ENCODE results near the gene ACP5. TPM values are rescaled to one million over a fixed set of nuclear protein-coding genes. Genes with fewer than 3 reads are reported as not detected.
"Not testable (repeated sequence)": the region's sequence is repeated elsewhere in the genome, so short reads cannot be mapped to it uniquely, and the experiment has no call there.

The ACP5 gene
- total RNA-seq, 2 donors from 2014 or later: 2.1 to 3.8 TPM

- H3K9ac ChIP-seq (ENCODE audit: extremely low read depth, low read length, poor library complexity, severe bottlenecking): no peak overlapping the region
- no peak overlapping the region for H3K4me3 Mint-ChIP-seq
- H3K4me1 ChIP-seq (ENCODE audit: control insufficient read depth, insufficient read depth, low read length): no peaks in the 10 kb centered on the region
- no peaks in the 10 kb centered on the region for H3K36me3 ChIP-seq (ENCODE audit: control insufficient read depth, insufficient read depth, low read length)
- 84% methylated on average over 5 of the region's 5 CpGs; no CpG with 5 or more reads in 1 of the 2 experiments for WGBS, 2 experiments (ENCODE audit: insufficient coverage in 1 of 2, insufficient read length in 1 of 2)
- TF ChIP-seq, protein P1, sequence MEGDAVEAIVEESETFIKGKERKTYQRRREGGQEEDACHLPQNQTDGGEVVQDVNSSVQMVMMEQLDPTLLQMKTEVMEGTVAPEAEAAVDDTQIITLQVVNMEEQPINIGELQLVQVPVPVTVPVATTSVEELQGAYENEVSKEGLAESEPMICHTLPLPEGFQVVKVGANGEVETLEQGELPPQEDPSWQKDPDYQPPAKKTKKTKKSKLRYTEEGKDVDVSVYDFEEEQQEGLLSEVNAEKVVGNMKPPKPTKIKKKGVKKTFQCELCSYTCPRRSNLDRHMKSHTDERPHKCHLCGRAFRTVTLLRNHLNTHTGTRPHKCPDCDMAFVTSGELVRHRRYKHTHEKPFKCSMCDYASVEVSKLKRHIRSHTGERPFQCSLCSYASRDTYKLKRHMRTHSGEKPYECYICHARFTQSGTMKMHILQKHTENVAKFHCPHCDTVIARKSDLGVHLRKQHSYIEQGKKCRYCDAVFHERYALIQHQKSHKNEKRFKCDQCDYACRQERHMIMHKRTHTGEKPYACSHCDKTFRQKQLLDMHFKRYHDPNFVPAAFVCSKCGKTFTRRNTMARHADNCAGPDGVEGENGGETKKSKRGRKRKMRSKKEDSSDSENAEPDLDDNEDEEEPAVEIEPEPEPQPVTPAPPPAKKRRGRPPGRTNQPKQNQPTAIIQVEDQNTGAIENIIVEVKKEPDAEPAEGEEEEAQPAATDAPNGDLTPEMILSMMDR (conservative IDR thresholded peaks at IDR 0.05): no peak
- no peaks in the 10 kb centered on the region for H3K9me3 ChIP-seq (ENCODE audit: control insufficient read depth, low read length)
- no peak overlapping the region for H3K27ac ChIP-seq (ENCODE audit: low read depth, low read length)
- H3K9me3 Mint-ChIP-seq: no peaks in the 10 kb centered on the region
- H3K36me3 Mint-ChIP-seq (ENCODE audit: low read depth): no peaks in the 10 kb centered on the region
- no peak overlapping the region for H3K27ac Mint-ChIP-seq
- no peak overlapping the region for H3K4me3 ChIP-seq (ENCODE audit: low read length)
- no peaks in the 10 kb centered on the region for H3K27me3 Mint-ChIP-seq (ENCODE audit: insufficient read depth)
- H3K4me1 Mint-ChIP-seq: no peaks in the 10 kb centered on the region
- H3K27me3 ChIP-seq (ENCODE audit: control insufficient read depth, insufficient read depth, low read length, poor library complexity, severe bottlenecking): no peaks in the 10 kb centered on the region
- no peak for DNase-seq
Observed at GRCh38 chr19:11570039-11570462, 7.4 kb downstream of the ACP5 start.

- H3K27ac ChIP-seq (ENCODE audit: low read depth, low read length): no peak overlapping the region
- TF ChIP-seq, protein P1 (conservative IDR thresholded peaks at IDR 0.05): no peak
- H3K27me3 ChIP-seq (ENCODE audit: control insufficient read depth, insufficient read depth, low read length, poor library complexity, severe bottlenecking): no peaks in the 10 kb centered on the region
- no peak overlapping the region for H3K9ac ChIP-seq (ENCODE audit: extremely low read depth, low read length, poor library complexity, severe bottlenecking)
- DNase-seq: no peak
- no peaks in the 10 kb centered on the region for H3K9me3 ChIP-seq (ENCODE audit: control insufficient read depth, low read length)
- H3K4me3 Mint-ChIP-seq: no peak overlapping the region
- H3K36me3 Mint-ChIP-seq (ENCODE audit: low read depth): no peaks in the 10 kb centered on the region
- WGBS, 2 experiments (ENCODE audit: insufficient coverage in 1 of 2, insufficient read length in 1 of 2): 87 to 100% methylated on average over 1 to 2 of the region's 2 CpGs
- H3K9me3 Mint-ChIP-seq: no peaks in the 10 kb centered on the region
- no peaks in the 10 kb centered on the region for H3K27me3 Mint-ChIP-seq (ENCODE audit: insufficient read depth)
- H3K4me3 ChIP-seq (ENCODE audit: low read length): no peak overlapping the region
- H3K4me1 ChIP-seq (ENCODE audit: control insufficient read depth, insufficient read depth, low read length): no peaks in the 10 kb centered on the region
- no peak overlapping the region for H3K27ac Mint-ChIP-seq
- no peaks in the 10 kb centered on the region for H3K4me1 Mint-ChIP-seq
- no peaks in the 10 kb centered on the region for H3K36me3 ChIP-seq (ENCODE audit: control insufficient read depth, insufficient read depth, low read length)
Observed at GRCh38 chr19:11566164-11566563, 11.3 kb downstream of the ACP5 start.

- H3K27me3 ChIP-seq (ENCODE audit: control insufficient read depth, insufficient read depth, low read length, poor library complexity, severe bottlenecking); H3K36me3 Mint-ChIP-seq (ENCODE audit: low read depth); DNase-seq; H3K4me1 Mint-ChIP-seq; H3K4me1 ChIP-seq (ENCODE audit: control insufficient read depth, insufficient read depth, low read length); H3K27ac Mint-ChIP-seq; H3K4me3 ChIP-seq (ENCODE audit: low read length); H3K27ac ChIP-seq (ENCODE audit: low read depth, low read length); H3K27me3 Mint-ChIP-seq (ENCODE audit: insufficient read depth); H3K9me3 ChIP-seq (ENCODE audit: control insufficient read depth, low read length); H3K36me3 ChIP-seq (ENCODE audit: control insufficient read depth, insufficient read depth, low read length); H3K4me3 Mint-ChIP-seq; H3K9ac ChIP-seq (ENCODE audit: extremely low read depth, low read length, poor library complexity, severe bottlenecking); H3K9me3 Mint-ChIP-seq: not testable (repeated sequence)
- 89 to 100% methylated on average over 1 to 5 of the region's 5 CpGs for WGBS, 2 experiments (ENCODE audit: insufficient coverage in 1 of 2, insufficient read length in 1 of 2)
Observed at GRCh38 chr19:11565649-11565980, 11.8 kb downstream of the ACP5 start.

DNA sequence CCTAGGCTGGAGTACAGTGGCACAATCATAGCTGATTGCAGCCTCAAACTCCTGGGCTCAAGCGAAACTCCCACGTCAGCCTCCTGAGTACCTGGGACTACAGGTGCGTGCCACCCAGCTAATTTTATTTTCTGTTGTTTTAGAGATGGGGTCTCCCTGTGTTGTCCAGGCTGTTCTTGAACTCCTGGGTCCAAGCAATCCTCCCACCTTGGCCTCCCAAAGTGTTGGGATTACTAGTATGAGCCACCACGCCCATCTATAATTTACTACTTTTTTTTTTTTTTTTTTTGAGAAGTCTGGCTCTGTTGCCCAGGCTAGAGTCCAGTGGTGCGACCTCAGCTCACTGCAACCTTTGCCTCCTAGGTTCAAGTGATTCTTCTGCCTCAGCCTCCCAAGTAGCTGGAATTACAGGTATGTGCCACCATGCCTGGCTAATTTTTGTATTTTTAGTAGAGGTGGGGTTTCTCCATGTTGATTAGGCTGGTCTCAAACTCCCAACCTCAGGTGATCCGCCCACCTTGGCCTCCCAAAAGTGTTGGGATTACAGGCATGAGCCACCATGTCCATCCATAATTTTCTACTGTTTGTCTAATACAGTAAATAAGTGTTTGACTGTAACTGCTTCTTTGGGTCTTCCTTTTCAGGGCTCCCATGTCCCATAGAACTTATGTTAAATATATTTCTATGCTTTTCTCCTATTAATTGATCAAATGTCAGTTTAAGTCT is 13.2 kb downstream of the ACP5 start:
- H3K9me3 ChIP-seq (ENCODE audit: control insufficient read depth, low read length); H3K27ac ChIP-seq (ENCODE audit: low read depth, low read length); H3K4me1 ChIP-seq (ENCODE audit: control insufficient read depth, insufficient read depth, low read length); H3K27me3 Mint-ChIP-seq (ENCODE audit: insufficient read depth); H3K27me3 ChIP-seq (ENCODE audit: control insufficient read depth, insufficient read depth, low read length, poor library complexity, severe bottlenecking); H3K4me1 Mint-ChIP-seq; H3K9me3 Mint-ChIP-seq; H3K27ac Mint-ChIP-seq; H3K36me3 ChIP-seq (ENCODE audit: control insufficient read depth, insufficient read depth, low read length); H3K36me3 Mint-ChIP-seq (ENCODE audit: low read depth); H3K4me3 ChIP-seq (ENCODE audit: low read length); DNase-seq; H3K9ac ChIP-seq (ENCODE audit: extremely low read depth, low read length, poor library complexity, severe bottlenecking); H3K4me3 Mint-ChIP-seq: not testable (repeated sequence)
- WGBS, 2 experiments (ENCODE audit: insufficient coverage in 1 of 2, insufficient read length in 1 of 2): 93 to 100% methylated on average over 2 to 5 of the region's 6 CpGs

All from endodermal cell (in vitro differentiated cells).